Osteocyte (in vitro differentiated cells): ENCODE data around the gene ZC3H14. TPM values are rescaled to one million over a fixed set of nuclear protein-coding genes. Genes with fewer than 3 reads are reported as not detected.

Experiments
- DNase-seq: peaks from one replicate; pipeline ENCODE4 v3.0.0; 2021; ENCODE audit warnings: mixed read lengths; ENCODE audit not compliant: unreplicated experiment; ENCODE audit errors: extremely low spot score
- H3K27ac Mint-ChIP-seq: one replicate; pipeline ENCODE4 v1.8.0; 2021; ENCODE audit warnings: mild to moderate bottlenecking, mixed read lengths; ENCODE audit not compliant: unreplicated experiment
- H3K27me3 Mint-ChIP-seq: one replicate; pipeline ENCODE4 v1.8.0; 2021; ENCODE audit warnings: mixed read lengths; ENCODE audit not compliant: unreplicated experiment
- H3K36me3 Mint-ChIP-seq: one replicate; pipeline ENCODE4 v1.8.0; 2021; ENCODE audit warnings: mixed read lengths; ENCODE audit not compliant: unreplicated experiment
- H3K4me1 Mint-ChIP-seq: one replicate; pipeline ENCODE4 v1.8.0; 2021; ENCODE audit warnings: mixed read lengths; ENCODE audit not compliant: unreplicated experiment
- H3K4me3 Mint-ChIP-seq: one replicate; pipeline ENCODE4 v1.8.0; 2021; ENCODE audit warnings: mild to moderate bottlenecking, moderate library complexity, mixed read lengths; ENCODE audit not compliant: unreplicated experiment
- H3K9me3 Mint-ChIP-seq: one replicate; pipeline ENCODE4 v1.8.0; 2021; ENCODE audit warnings: mixed read lengths; ENCODE audit not compliant: unreplicated experiment
- total RNA-seq: library from RNA; stranded (reverse); gene quantifications from 2 replicates; pipeline ENCODE4 v1.2.1, GENCODE V29; 2021
- TF ChIP-seq, protein P1 (sequence below): fragments of 200-600 bp; sonication (generic); IDR thresholded peaks from 2 replicates; pipeline ENCODE4 v1.5.0; 2021; ENCODE audit warnings: antibody characterized with exemption, mild to moderate bottlenecking, moderate library complexity

The ZC3H14 gene
- total RNA-seq, 1 donor from 2014 or later: 63.1 TPM

DNA sequence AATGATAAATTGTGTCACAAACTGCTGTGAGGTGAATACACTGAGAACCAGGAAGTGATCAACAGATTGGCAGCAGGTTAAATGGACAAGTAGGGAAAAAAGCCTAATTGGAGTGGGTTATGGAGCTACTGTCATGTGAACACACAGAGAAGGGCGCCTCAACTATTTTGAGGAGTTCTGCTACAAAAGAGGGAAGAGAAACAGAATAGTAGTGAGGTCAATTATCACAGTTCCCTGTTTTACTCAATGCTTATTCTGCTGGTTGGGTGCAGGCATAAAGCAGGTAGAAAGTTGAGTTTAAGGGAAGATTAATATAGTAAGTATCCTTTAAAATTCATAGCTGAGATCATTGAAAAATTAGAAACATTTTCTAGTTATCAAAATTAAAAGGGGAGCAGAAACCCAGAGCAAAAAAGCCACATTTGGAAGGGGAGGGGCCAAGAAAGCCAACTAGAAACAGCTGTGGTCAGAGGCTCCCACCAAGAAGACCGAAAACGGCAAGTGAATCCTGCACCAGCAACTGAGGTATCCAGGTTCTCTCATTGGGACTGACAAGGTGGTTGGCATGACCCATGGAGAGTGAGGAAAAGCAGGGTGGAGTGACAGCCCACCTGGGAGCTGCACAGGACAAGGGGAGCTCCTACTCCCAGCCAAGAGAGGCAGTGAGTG lies 105.7 kb downstream of the ZC3H14 start:
- peaks cover 27% of the 10 kb centered on the region for H3K27me3 Mint-ChIP-seq
- no peak overlapping the region for H3K27ac Mint-ChIP-seq
- peaks cover 7% of the 10 kb centered on the region for H3K9me3 Mint-ChIP-seq
- H3K4me3 Mint-ChIP-seq: no peak overlapping the region
- no peaks in the 10 kb centered on the region for H3K4me1 Mint-ChIP-seq
- TF ChIP-seq, protein P1, sequence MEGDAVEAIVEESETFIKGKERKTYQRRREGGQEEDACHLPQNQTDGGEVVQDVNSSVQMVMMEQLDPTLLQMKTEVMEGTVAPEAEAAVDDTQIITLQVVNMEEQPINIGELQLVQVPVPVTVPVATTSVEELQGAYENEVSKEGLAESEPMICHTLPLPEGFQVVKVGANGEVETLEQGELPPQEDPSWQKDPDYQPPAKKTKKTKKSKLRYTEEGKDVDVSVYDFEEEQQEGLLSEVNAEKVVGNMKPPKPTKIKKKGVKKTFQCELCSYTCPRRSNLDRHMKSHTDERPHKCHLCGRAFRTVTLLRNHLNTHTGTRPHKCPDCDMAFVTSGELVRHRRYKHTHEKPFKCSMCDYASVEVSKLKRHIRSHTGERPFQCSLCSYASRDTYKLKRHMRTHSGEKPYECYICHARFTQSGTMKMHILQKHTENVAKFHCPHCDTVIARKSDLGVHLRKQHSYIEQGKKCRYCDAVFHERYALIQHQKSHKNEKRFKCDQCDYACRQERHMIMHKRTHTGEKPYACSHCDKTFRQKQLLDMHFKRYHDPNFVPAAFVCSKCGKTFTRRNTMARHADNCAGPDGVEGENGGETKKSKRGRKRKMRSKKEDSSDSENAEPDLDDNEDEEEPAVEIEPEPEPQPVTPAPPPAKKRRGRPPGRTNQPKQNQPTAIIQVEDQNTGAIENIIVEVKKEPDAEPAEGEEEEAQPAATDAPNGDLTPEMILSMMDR: no peak
- no peak for DNase-seq
- no peaks in the 10 kb centered on the region for H3K36me3 Mint-ChIP-seq

GRCh38 chr14:88669346-88669745 lies 106.5 kb downstream of the ZC3H14 start:
- Mint-ChIP-seq H3K27ac (no peak overlapping the region), H3K4me1 (no peaks in the 10 kb centered on the region), H3K4me3 (no peak overlapping the region), H3K27me3 (peaks cover 27% of the 10 kb centered on the region), H3K9me3 (peaks cover 7% of the 10 kb centered on the region), H3K36me3 (no peaks in the 10 kb centered on the region)
- no peak for DNase-seq
- TF ChIP-seq, protein P1: no peak

Other genes with a start within 250 kb of the ZC3H14 start
- not detected in 2 replicates for gene KCNK10, start 239.8 kb upstream of the ZC3H14 start, total RNA-seq
- gene SPATA7, start 177.4 kb upstream of the ZC3H14 start, total RNA-seq: 10.6 and 13.2 TPM in 2 replicates
- 30.0 and 33.8 TPM in 2 replicates for gene PTPN21, start 8.0 kb upstream of the ZC3H14 start, total RNA-seq
- 0.18 and 0.19 TPM in 2 replicates for gene EML5, start 229.9 kb downstream of the ZC3H14 start, total RNA-seq